Effector CD4-positive, alpha-beta T cell (primary cell): ENCODE data around the gene ENO1.
"Not testable (repeated sequence)": the region's sequence is repeated elsewhere in the genome, so short reads cannot be mapped to it uniquely, and the experiment has no call there.

Experiments
- DNase-seq: peaks from one replicate; pipeline ENCODE4 v3.0.0-alpha.2; 2020
- total RNA-seq: gene quantifications from one replicate; lab custom pipeline; 2026; lab: John Stamatoyannopoulos, UW

The ENO1 gene
- 329 reads per million, percentile 96 among the genes with 10 or more reads in this experiment for total RNA-seq

GRCh38 chr1:8878448-8878697 is at the start of gene ENO1:
ENO1 (minus strand) TSS chr1:8878686; CDS start chr1:8874908, 3,778 bp downstream.
- DNase-seq: no peak

GRCh38 chr1:8926707-8927694 is 48.5 kb upstream of the ENO1 start:
- no peak for DNase-seq

GRCh38 chr1:8925960-8926359 is 47.5 kb upstream of the ENO1 start:
- no peak for DNase-seq

GRCh38 chr1:8925406-8925805 is 46.9 kb upstream of the ENO1 start:
- DNase-seq: no peak

GRCh38 chr1:8922962-8923361 is 44.5 kb upstream of the ENO1 start:
- no peak for DNase-seq

GRCh38 chr1:8917536-8917935 is 39.0 kb upstream of the ENO1 start:
- DNase-seq: not testable (repeated sequence)

GRCh38 chr1:8915446-8915845 is 37.0 kb upstream of the ENO1 start:
- no peak for DNase-seq

- no peak for DNase-seq
Measured at GRCh38 chr1:8914466-8914865, 36.0 kb upstream of the ENO1 start.

GRCh38 chr1:8913457-8913856 is 35.0 kb upstream of the ENO1 start:
- no peak for DNase-seq

- no peak for DNase-seq
Measured at GRCh38 chr1:8911416-8912309, 33.2 kb upstream of the ENO1 start.

GRCh38 chr1:8910914-8911313 is 32.4 kb upstream of the ENO1 start:
- DNase-seq: no peak

- no peak for DNase-seq
Measured at GRCh38 chr1:8910331-8910730, 31.8 kb upstream of the ENO1 start.

GRCh38 chr1:8908388-8909151 is 30.1 kb upstream of the ENO1 start:
- DNase-seq: no peak

GRCh38 chr1:8905582-8906191 is 27.2 kb upstream of the ENO1 start:
- DNase-seq: no peak

GRCh38 chr1:8903908-8904650 is 25.6 kb upstream of the ENO1 start:
- no peak for DNase-seq

GRCh38 chr1:8903410-8903809 is 24.9 kb upstream of the ENO1 start:
- DNase-seq: no peak

- DNase-seq: no peak
Measured at GRCh38 chr1:8902765-8903164, 24.3 kb upstream of the ENO1 start.

GRCh38 chr1:8900684-8901083 is 22.2 kb upstream of the ENO1 start:
- not testable (repeated sequence) for DNase-seq

GRCh38 chr1:8899046-8899445 is 20.6 kb upstream of the ENO1 start:
- DNase-seq: no peak

GRCh38 chr1:8898418-8898817 is 19.9 kb upstream of the ENO1 start:
- not testable (repeated sequence) for DNase-seq

GRCh38 chr1:8897505-8897904 is 19.0 kb upstream of the ENO1 start:
- not testable (repeated sequence) for DNase-seq

GRCh38 chr1:8896775-8897174 is 18.3 kb upstream of the ENO1 start:
- DNase-seq: not testable (repeated sequence)
